HG03558 (cell line): ENCODE data around the gene NAP1L2.
"Not testable (repeated sequence)": the region's sequence is repeated elsewhere in the genome, so short reads cannot be mapped to it uniquely, and the experiment has no call there.

Experiments used
- ATAC-seq: cut with Tn5 transposase; IDR thresholded peaks from one replicate; pipeline ENCODE4 v1.9.1; 2021; ENCODE audit warnings: moderate number of reproducible peaks; ENCODE audit not compliant: unreplicated experiment; ENCODE audit errors: extremely low read depth

The NAP1L2 gene, protein sequence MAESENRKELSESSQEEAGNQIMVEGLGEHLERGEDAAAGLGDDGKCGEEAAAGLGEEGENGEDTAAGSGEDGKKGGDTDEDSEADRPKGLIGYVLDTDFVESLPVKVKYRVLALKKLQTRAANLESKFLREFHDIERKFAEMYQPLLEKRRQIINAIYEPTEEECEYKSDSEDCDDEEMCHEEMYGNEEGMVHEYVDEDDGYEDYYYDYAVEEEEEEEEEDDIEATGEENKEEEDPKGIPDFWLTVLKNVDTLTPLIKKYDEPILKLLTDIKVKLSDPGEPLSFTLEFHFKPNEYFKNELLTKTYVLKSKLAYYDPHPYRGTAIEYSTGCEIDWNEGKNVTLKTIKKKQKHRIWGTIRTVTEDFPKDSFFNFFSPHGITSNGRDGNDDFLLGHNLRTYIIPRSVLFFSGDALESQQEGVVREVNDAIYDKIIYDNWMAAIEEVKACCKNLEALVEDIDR

GRCh38 chrX:73214426-73215094 lies at the start of gene NAP1L2:
Gene NAP1L2, minus strand, starts transcription at chrX:73214851. Its CDS starts 359 bp downstream, at chrX:73214492.
- ATAC-seq: peak; percentile 79

DNA sequence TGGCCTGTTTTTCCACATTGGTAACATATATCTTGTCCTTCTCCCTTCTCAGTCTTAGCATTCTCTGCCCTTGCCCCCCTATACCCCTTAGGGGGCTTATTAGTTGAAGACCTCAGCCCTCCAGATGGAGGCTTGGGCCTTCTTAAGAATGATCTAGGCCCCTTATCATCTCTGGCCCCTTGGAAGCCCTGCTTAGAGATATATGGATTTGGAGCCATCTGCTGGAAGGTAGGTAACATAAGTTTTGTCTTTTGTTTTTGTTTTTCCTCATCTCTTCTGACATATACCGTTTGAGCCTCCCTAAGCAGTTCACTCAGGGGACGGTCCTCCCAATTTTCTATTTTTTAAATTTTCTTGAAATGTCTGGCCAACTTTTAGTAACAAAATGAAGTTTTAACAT lies 48.3 kb upstream of the NAP1L2 start:
- no peak for ATAC-seq

- ATAC-seq: no peak
Measured at GRCh38 chrX:73239242-73239641, 24.6 kb upstream of the NAP1L2 start.

GRCh38 chrX:73217621-73218020 lies 3.0 kb upstream of the NAP1L2 start:
- no peak for ATAC-seq

DNA sequence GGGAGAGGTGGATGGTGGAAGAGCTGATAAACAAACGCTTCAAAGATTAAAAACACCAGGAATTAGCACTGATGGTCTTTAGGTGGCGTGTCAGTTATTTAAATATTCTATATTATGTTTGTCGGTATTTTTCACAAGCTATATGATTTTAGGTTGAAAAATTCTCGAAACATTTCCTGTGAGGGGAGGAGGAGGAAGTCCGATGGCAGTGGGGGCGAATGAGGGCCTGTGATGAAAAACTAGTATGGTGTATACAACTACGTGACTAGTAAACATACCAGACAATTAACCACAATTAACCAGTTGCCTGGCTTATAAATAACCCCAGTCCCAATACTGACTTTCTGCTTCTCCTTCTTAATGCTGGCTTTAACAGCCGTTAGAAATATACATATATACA lies 595 bp upstream of the NAP1L2 start:
- ATAC-seq: no peak

- no peak for ATAC-seq
Measured at GRCh38 chrX:73213734-73214425, 771 bp downstream of the NAP1L2 start.

DNA sequence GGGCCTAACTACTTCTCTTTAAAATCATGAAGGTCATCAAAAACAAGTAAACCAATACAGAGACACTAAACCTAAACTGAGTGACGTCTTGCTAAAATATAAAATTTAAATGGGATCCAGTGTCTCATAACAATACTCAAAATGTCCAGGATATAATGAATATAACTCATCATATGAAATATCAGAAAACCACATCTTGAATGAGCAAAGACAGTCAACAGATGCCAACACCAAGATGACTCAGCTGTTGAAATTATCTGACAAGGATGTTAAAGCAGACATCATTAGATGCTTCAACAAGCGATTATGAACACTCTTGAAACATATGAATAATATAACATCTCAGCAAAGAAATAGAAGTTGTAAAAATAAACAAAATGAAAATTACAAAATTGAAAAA lies 8.3 kb downstream of the NAP1L2 start:
- no peak for ATAC-seq

- no peak for ATAC-seq
Measured at GRCh38 chrX:73182502-73183114, 32.0 kb downstream of the NAP1L2 start.

- not testable (repeated sequence) for ATAC-seq
Measured at GRCh38 chrX:73168945-73169344, 45.7 kb downstream of the NAP1L2 start.
